Lung (tissue), 12 donors: ENCODE measurements around the gene SPDYC. TPM values are rescaled to one million over a fixed set of nuclear protein-coding genes. Genes with fewer than 3 reads are reported as not detected.

ENCODE experiments used
- ATAC-seq: fragments of 200-7000 bp; cut with Tn5 transposase; one replicate; pipeline ENCODE4 v1.9.1; 2020; ENCODE audit warnings: moderate number of reproducible peaks; ENCODE audit not compliant: insufficient read depth, low FRiP score
- DNase-seq, 3 donors: peaks; one replicate each; pipeline ENCODE4 v3.0.0-alpha.2; 2013 to 2017
- H3K27ac ChIP-seq, 2 donors: one replicate each; pipeline ENCODE4 v1.5.1; 2013; ENCODE audit warnings: mild to moderate bottlenecking in 2 of 2, moderate library complexity in 2 of 2, control low read depth in 1 of 2, inconsistent platforms in 1 of 2, low read depth in 1 of 2, low read length in 1 of 2
- H3K27me3 ChIP-seq, 3 donors: one replicate each; pipeline ENCODE4 v1.5.1; 2013; ENCODE audit warnings: low read length in 2 of 3; ENCODE audit not compliant: control insufficient read depth in 3 of 3, insufficient read depth in 3 of 3
- H3K36me3 ChIP-seq, 4 donors: one replicate each; pipeline ENCODE4 v1.5.1; 2013; ENCODE audit warnings: low read length in 4 of 4, mild to moderate bottlenecking in 1 of 4, moderate library complexity in 1 of 4; ENCODE audit not compliant: control insufficient read depth in 4 of 4, insufficient read depth in 4 of 4
- H3K4me1 ChIP-seq, 5 donors: one replicate each; pipeline ENCODE4 v1.5.1; 2013; ENCODE audit warnings: low read length in 5 of 5, mild to moderate bottlenecking in 2 of 5, moderate library complexity in 1 of 5; ENCODE audit not compliant: control insufficient read depth in 5 of 5, insufficient read depth in 5 of 5
- H3K4me3 ChIP-seq: one replicate; pipeline ENCODE4 v1.5.1; 2013; ENCODE audit warnings: mild to moderate bottlenecking, control low read depth, moderate library complexity
- H3K9ac ChIP-seq, 2 donors: one replicate each; pipeline ENCODE4 v1.5.1; 2013; ENCODE audit warnings: low read length in 2 of 2, control low read depth in 1 of 2; ENCODE audit not compliant: insufficient read depth in 1 of 2
- H3K9me3 ChIP-seq, 4 donors: one replicate each; pipeline ENCODE4 v1.5.1; 2013; ENCODE audit warnings: low read length in 3 of 4, mild to moderate bottlenecking in 1 of 4, moderate library complexity in 1 of 4; ENCODE audit not compliant: control insufficient read depth in 4 of 4, insufficient read depth in 3 of 4
- WGBS, 2 donors: extraction: QIAGEN DNeasy Blood & Tissue Kit; methylation state at CpG; one replicate each; pipeline ENCODE4 v1.1.7; 2013; 5-methylcytosine and 5-hydroxymethylcytosine counted together
- polyA plus RNA-seq, 2 donors: library from polyadenylated mRNA; stranded (reverse); fragments of 200-250 nt; gene quantifications; one replicate each; pipeline ENCODE4 v1.2.1, GENCODE V29; 2013
- total RNA-seq, 2 donors: library from RNA; depleted of rRNA in 1 of 2; stranded (reverse); fragments of >200 nt in 1 of 2; gene quantifications; one replicate each; pipeline ENCODE4 v1.2.1, GENCODE V29; 2014 to 2021
- TF ChIP-seq, protein P1 (sequence below): IDR thresholded peaks from 2 replicates; pipeline ENCODE4 v1.5.1; 2012; ENCODE audit warnings: mild to moderate bottlenecking; ENCODE audit errors: control extremely low read depth, extremely low read depth
- donor health status: control.
- donor health status: control.
- donor health status: Bipolar disorder and iron deficiency.
- donor health status: healthy.
- donor health status: DM: yes; HTN: yes; CAD: no.

SPDYC gene
- total and polyA plus RNA-seq, 4 donors = not detected

DNA sequence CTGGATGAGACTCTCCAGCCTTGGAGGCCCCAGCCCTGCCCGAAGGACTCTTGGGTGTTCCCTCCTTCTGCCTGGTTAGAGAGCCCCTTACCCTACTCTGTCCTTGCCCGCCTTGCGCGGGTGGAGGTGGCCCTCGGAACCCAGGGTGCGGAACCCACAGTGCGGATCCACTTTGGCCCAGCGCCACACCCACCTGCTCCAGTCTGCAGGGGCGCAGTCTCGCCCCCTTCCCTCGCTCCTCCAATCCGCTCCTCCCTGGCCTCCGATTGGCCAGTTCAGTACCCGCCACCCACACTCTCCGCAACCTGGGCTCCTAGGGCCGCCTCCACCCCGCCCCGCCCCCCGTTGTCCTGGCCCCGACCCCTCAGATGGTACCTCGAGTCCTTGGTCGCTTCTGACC is 14.1 kb downstream of the SPDYC start:
- peak overlapping the region in 1 of 2 donors; percentile 26 for H3K27ac ChIP-seq
- no peak for DNase-seq
- H3K9me3 ChIP-seq = no peaks in the 10 kb centered on the region
- ATAC-seq = no peak
- no peak overlapping the region for H3K4me3 ChIP-seq
- no peaks in the 10 kb centered on the region for H3K27me3 ChIP-seq
- TF ChIP-seq, protein P1, sequence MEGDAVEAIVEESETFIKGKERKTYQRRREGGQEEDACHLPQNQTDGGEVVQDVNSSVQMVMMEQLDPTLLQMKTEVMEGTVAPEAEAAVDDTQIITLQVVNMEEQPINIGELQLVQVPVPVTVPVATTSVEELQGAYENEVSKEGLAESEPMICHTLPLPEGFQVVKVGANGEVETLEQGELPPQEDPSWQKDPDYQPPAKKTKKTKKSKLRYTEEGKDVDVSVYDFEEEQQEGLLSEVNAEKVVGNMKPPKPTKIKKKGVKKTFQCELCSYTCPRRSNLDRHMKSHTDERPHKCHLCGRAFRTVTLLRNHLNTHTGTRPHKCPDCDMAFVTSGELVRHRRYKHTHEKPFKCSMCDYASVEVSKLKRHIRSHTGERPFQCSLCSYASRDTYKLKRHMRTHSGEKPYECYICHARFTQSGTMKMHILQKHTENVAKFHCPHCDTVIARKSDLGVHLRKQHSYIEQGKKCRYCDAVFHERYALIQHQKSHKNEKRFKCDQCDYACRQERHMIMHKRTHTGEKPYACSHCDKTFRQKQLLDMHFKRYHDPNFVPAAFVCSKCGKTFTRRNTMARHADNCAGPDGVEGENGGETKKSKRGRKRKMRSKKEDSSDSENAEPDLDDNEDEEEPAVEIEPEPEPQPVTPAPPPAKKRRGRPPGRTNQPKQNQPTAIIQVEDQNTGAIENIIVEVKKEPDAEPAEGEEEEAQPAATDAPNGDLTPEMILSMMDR = no peak
- H3K4me1 ChIP-seq = peaks cover 0 to 27% (median 9%) of the 10 kb centered on the region in 5 donors
- peaks cover 5 to 36% (median 12%) of the 10 kb centered on the region in 4 donors for H3K36me3 ChIP-seq
- WGBS, 2 donors = 90 to 92% methylated on average over 22 of the region's 22 CpGs
- no peak overlapping the region for H3K9ac ChIP-seq

DNA sequence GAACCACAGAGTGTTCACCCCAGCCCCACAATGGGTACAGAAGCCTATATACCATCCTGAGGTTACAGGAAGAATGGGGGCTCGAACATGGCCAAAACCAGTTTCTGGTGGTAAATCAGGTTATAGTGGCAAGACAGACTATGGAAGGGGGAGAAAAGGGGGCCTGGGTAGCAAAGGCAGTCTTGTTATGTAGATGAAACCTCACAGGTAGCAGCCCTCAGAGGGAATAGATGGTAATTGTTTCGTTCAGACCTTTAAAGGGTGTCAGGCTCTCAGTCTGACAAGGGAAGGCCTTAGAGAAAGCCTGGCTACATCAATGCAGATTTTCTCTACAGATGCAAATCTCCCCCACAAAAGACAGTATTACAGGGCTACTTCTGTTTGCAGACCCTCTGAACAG is 15.1 kb downstream of the SPDYC start:
- DNase-seq (no peak), ATAC-seq (no peak)
- Histone ChIP-seq H3K27ac (no peak overlapping the region), H3K36me3 (peaks cover 14 to 46% (median 19%) of the 10 kb centered on the region in 4 donors), H3K27me3 (no peaks in the 10 kb centered on the region), H3K4me1 (peaks cover 0 to 27% (median 9%) of the 10 kb centered on the region in 5 donors), H3K4me3 (no peak overlapping the region), H3K9ac (no peak overlapping the region), H3K9me3 (no peaks in the 10 kb centered on the region)
- TF ChIP-seq, protein P1 = no peak
- 90 to 94% methylated on average over 2 of the region's 2 CpGs for WGBS, 2 donors

DNA sequence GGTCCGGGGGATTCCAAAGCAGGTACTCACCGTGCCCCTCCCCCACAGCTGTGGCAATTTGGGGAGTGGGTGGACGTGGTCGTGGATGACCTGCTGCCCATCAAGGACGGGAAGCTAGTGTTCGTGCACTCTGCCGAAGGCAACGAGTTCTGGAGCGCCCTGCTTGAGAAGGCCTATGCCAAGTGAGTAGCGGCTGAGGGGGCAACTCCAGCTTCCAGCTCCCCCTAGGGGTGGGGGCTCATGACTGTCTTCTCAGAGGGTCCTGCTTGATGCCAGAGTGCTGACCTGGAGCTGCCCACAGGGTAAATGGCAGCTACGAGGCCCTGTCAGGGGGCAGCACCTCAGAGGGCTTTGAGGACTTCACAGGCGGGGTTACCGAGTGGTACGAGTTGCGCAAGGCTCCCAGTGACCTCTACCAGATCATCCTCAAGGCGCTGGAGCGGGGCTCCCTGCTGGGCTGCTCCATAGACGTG is 15.9 kb downstream of the SPDYC start:
- ATAC-seq (no peak), DNase-seq (no peak)
- TF ChIP-seq, protein P1 = no peak
- no peak overlapping the region for H3K9ac ChIP-seq
- peaks cover 0 to 21% (median 7%) of the 10 kb centered on the region in 5 donors for H3K4me1 ChIP-seq
- 88 to 91% methylated on average over 18 of the region's 18 CpGs for WGBS, 2 donors
- H3K27ac ChIP-seq = no peak overlapping the region
- H3K27me3 ChIP-seq = no peaks in the 10 kb centered on the region
- no peaks in the 10 kb centered on the region for H3K9me3 ChIP-seq
- H3K36me3 ChIP-seq = peaks cover 16 to 49% (median 22%) of the 10 kb centered on the region in 4 donors
- H3K4me3 ChIP-seq = no peak overlapping the region

DNA sequence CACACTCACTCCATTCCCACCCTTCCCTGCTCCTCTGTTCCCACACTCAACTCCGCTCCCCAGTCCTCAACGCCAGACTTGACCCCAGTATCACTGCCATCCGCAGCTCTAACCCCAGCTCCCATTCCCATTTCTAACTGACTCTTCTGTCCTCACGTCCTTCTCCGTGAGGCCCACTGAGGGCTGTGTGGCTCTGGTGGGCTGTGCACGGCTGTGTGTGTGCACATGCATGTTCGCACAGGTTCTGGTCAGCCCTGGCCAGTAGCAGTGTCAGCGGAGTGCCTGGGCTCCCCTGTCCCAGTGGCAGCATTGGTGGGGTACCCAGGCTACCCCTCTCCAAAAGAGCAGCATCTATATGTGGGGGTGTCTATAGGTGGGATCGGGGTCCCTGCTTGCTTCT is 16.7 kb downstream of the SPDYC start:
- H3K27ac ChIP-seq = no peak overlapping the region
- H3K9me3 ChIP-seq = no peaks in the 10 kb centered on the region
- no peak overlapping the region for H3K4me3 ChIP-seq
- H3K4me1 ChIP-seq = peaks cover 0 to 19% (median 6%) of the 10 kb centered on the region in 5 donors
- H3K9ac ChIP-seq = no peak overlapping the region
- WGBS, 2 donors = 92 to 95% methylated on average over 9 of the region's 9 CpGs
- ATAC-seq (no peak), DNase-seq (no peak)
- no peaks in the 10 kb centered on the region for H3K27me3 ChIP-seq
- TF ChIP-seq, protein P1 = no peak
- peaks cover 16 to 49% (median 22%) of the 10 kb centered on the region in 4 donors for H3K36me3 ChIP-seq
